ENCODE measurements around the gene IRF2BP2. TPM values are rescaled to one million over a fixed set of nuclear protein-coding genes. Genes with fewer than 3 reads are reported as not detected.

The IRF2BP2 gene
- total and polyA plus RNA-seq, 2 of the 13 experiments (the other 11 are each of a cell fraction or from before 2014, with no cell fraction given) = 140 to 147 TPM

DNA sequence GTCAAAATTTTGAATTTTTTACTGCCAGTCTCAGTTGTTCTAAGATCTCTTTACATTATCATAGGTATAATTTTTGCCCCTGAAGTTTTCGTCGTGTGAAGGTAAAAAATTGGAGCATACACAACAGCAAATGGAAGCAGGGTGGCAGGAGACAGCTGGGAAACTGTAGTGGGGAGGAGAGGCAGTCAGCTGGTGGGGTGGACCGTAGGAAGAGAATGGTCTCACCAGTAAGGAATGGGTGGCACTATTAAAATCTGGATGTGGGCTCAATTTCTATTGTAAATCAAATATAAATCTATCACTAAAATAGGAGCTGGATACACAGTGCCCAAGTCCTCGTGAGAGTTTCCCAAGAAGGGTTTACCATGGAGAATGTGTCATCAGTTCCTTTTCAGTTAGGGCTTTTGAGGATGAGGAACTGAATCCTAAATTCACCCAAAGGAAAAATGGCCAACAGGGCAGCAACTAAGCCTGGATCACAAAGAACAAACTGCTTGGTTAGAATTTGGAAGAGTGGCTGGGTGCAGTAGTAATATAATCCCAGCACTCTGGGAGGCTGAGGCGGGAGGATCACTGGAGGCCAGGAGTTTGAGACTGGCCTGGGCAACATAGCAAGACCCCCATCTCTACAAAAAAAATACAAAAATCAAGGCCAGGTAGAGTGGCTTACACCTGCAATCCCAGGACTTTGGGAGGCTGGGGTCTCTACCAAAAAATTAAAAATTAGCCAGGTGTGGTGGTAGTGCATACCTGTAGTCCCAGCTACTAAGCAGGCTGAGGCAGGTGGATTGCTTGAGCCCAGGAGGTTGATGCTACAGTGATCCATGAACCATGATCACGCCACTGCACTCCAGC, 10.5 kb upstream of the IRF2BP2 start (continued):
- no peak for TF ChIP-seq ZNF235 (CRISPR knock-in tag; IDR thresholded peaks at IDR 0.05; ENCODE audit: borderline replicate concordance)
- TF ChIP-seq, protein P1, sequence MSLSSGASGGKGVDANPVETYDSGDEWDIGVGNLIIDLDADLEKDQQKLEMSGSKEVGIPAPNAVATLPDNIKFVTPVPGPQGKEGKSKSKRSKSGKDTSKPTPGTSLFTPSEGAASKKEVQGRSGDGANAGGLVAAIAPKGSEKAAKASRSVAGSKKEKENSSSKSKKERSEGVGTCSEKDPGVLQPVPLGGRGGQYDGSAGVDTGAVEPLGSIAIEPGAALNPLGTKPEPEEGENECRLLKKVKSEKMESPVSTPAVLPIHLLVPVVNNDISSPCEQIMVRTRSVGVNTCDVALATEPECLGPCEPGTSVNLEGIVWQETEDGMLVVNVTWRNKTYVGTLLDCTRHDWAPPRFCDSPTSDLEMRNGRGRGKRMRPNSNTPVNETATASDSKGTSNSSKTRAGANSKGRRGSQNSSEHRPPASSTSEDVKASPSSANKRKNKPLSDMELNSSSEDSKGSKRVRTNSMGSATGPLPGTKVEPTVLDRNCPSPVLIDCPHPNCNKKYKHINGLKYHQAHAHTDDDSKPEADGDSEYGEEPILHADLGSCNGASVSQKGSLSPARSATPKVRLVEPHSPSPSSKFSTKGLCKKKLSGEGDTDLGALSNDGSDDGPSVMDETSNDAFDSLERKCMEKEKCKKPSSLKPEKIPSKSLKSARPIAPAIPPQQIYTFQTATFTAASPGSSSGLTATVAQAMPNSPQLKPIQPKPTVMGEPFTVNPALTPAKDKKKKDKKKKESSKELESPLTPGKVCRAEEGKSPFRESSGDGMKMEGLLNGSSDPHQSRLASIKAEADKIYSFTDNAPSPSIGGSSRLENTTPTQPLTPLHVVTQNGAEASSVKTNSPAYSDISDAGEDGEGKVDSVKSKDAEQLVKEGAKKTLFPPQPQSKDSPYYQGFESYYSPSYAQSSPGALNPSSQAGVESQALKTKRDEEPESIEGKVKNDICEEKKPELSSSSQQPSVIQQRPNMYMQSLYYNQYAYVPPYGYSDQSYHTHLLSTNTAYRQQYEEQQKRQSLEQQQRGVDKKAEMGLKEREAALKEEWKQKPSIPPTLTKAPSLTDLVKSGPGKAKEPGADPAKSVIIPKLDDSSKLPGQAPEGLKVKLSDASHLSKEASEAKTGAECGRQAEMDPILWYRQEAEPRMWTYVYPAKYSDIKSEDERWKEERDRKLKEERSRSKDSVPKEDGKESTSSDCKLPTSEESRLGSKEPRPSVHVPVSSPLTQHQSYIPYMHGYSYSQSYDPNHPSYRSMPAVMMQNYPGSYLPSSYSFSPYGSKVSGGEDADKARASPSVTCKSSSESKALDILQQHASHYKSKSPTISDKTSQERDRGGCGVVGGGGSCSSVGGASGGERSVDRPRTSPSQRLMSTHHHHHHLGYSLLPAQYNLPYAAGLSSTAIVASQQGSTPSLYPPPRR (CRISPR knock-in tag; IDR thresholded peaks at IDR 0.05; ENCODE audit: borderline replicate concordance) = no peak
- TF ChIP-seq, protein P2, sequence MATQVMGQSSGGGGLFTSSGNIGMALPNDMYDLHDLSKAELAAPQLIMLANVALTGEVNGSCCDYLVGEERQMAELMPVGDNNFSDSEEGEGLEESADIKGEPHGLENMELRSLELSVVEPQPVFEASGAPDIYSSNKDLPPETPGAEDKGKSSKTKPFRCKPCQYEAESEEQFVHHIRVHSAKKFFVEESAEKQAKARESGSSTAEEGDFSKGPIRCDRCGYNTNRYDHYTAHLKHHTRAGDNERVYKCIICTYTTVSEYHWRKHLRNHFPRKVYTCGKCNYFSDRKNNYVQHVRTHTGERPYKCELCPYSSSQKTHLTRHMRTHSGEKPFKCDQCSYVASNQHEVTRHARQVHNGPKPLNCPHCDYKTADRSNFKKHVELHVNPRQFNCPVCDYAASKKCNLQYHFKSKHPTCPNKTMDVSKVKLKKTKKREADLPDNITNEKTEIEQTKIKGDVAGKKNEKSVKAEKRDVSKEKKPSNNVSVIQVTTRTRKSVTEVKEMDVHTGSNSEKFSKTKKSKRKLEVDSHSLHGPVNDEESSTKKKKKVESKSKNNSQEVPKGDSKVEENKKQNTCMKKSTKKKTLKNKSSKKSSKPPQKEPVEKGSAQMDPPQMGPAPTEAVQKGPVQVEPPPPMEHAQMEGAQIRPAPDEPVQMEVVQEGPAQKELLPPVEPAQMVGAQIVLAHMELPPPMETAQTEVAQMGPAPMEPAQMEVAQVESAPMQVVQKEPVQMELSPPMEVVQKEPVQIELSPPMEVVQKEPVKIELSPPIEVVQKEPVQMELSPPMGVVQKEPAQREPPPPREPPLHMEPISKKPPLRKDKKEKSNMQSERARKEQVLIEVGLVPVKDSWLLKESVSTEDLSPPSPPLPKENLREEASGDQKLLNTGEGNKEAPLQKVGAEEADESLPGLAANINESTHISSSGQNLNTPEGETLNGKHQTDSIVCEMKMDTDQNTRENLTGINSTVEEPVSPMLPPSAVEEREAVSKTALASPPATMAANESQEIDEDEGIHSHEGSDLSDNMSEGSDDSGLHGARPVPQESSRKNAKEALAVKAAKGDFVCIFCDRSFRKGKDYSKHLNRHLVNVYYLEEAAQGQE (IDR thresholded peaks at IDR 0.05; ENCODE audit: borderline replicate concordance in 1 of 2, low read depth in 1 of 2, low read length in 2 of 2) = 0 out of 4 replicates have a peak, but pooled peaks of 1 of the 2 experiments have one; percentile 9
- TF ChIP-seq GATAD1 (CRISPR knock-in tag; IDR thresholded peaks at IDR 0.05) = no peak
- TF ChIP-seq, protein P3, sequence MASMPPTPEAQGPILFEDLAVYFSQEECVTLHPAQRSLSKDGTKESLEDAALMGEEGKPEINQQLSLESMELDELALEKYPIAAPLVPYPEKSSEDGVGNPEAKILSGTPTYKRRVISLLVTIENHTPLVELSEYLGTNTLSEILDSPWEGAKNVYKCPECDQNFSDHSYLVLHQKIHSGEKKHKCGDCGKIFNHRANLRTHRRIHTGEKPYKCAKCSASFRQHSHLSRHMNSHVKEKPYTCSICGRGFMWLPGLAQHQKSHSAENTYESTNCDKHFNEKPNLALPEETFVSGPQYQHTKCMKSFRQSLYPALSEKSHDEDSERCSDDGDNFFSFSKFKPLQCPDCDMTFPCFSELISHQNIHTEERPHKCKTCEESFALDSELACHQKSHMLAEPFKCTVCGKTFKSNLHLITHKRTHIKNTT (CRISPR knock-in tag; IDR thresholded peaks at IDR 0.05) = no peak
- no peak for TF ChIP-seq ZSCAN31 (CRISPR knock-in tag; IDR thresholded peaks at IDR 0.05; ENCODE audit: low read depth)
- no peak for TF ChIP-seq SIN3B (IDR thresholded peaks at IDR 0.05; ENCODE audit: low read length)
- TF ChIP-seq HDAC6 (IDR thresholded peaks at IDR 0.05; ENCODE audit: low read depth, low read length) = no peak
- TF ChIP-seq GFI1 (CRISPR knock-in tag; IDR thresholded peaks at IDR 0.05; ENCODE audit: borderline replicate concordance) = no peak
- TF ChIP-seq AGO1 (IDR thresholded peaks at IDR 0.05; ENCODE audit: low read depth, low read length, poor library complexity, severe bottlenecking) = no peak
- no peak for TF ChIP-seq ZNF382 (CRISPR knock-in tag; IDR thresholded peaks at IDR 0.05; ENCODE audit: borderline replicate concordance)
- TF ChIP-seq, protein P4, sequence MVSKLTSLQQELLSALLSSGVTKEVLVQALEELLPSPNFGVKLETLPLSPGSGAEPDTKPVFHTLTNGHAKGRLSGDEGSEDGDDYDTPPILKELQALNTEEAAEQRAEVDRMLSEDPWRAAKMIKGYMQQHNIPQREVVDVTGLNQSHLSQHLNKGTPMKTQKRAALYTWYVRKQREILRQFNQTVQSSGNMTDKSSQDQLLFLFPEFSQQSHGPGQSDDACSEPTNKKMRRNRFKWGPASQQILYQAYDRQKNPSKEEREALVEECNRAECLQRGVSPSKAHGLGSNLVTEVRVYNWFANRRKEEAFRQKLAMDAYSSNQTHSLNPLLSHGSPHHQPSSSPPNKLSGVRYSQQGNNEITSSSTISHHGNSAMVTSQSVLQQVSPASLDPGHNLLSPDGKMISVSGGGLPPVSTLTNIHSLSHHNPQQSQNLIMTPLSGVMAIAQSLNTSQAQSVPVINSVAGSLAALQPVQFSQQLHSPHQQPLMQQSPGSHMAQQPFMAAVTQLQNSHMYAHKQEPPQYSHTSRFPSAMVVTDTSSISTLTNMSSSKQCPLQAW (CRISPR knock-in tag; IDR thresholded peaks at IDR 0.05) = no peak
- TF ChIP-seq MAFK (conservative IDR thresholded peaks at IDR 0.05 in 1 of 2, IDR thresholded peaks at IDR 0.05 in 1 of 2; ENCODE audit: low read length in 2 of 2) = no peak
- no peak for TF ChIP-seq ZNF558 (CRISPR knock-in tag; IDR thresholded peaks at IDR 0.05; ENCODE audit: borderline replicate concordance)
- TF ChIP-seq GZF1 (CRISPR knock-in tag; IDR thresholded peaks at IDR 0.05) = no peak
- no peak for TF ChIP-seq HNF4G (IDR thresholded peaks at IDR 0.05; ENCODE audit: borderline replicate concordance, low read depth, low read length)
- no peak for TF ChIP-seq HNF4G (CRISPR knock-in tag; IDR thresholded peaks at IDR 0.05; ENCODE audit: borderline replicate concordance, low read depth)

Measured in HepG2 (cell line).